Aorta (tissue), 5 donors: ENCODE results near the gene C14orf119. TPM values are rescaled to one million over a fixed set of nuclear protein-coding genes. Genes with fewer than 3 reads are reported as not detected.
A peak's percentile ranks its signal among the peaks of the same experiment; 100 is the strongest.

Experiments
- ATAC-seq: fragments of 200-7000 bp; cut with Tn5 transposase; one replicate; pipeline ENCODE4 v1.9.1; 2022; ENCODE audit warnings: moderate library complexity; ENCODE audit not compliant: low FRiP score
- DNase-seq, 2 donors: peaks; one replicate each; pipeline ENCODE4 v3.0.0-alpha.2; 2020
- H3K27ac ChIP-seq, 2 donors: one replicate each; pipeline ENCODE4 v1.5.1; 2013; ENCODE audit warnings: low read length in 2 of 2, mild to moderate bottlenecking in 2 of 2, moderate library complexity in 2 of 2, control low read depth in 1 of 2, inconsistent platforms in 1 of 2, low read depth in 1 of 2
- H3K27me3 ChIP-seq, 2 donors: one replicate each; pipeline ENCODE4 v1.6.1; 2013; ENCODE audit warnings: control low read depth in 1 of 2, low read length in 1 of 2, mild to moderate bottlenecking in 1 of 2, moderate library complexity in 1 of 2; ENCODE audit not compliant: insufficient read depth in 2 of 2, control insufficient read depth in 1 of 2
- H3K36me3 ChIP-seq, 2 donors: one replicate each; pipeline ENCODE4 v1.6.1; 2013; ENCODE audit warnings: control low read depth in 1 of 2, low read length in 1 of 2, mild to moderate bottlenecking in 1 of 2; ENCODE audit not compliant: insufficient read depth in 2 of 2, control insufficient read depth in 1 of 2
- H3K4me1 ChIP-seq, 2 donors: one replicate each; pipeline ENCODE4 v1.6.1; 2013; ENCODE audit warnings: low read length in 2 of 2, control low read depth in 1 of 2, mild to moderate bottlenecking in 1 of 2, moderate library complexity in 1 of 2; ENCODE audit not compliant: insufficient read depth in 2 of 2, control insufficient read depth in 1 of 2
- H3K4me3 ChIP-seq, 2 donors: one replicate each; pipeline ENCODE4 v1.5.1; 2013; ENCODE audit warnings: low read length in 2 of 2, control low read depth in 1 of 2, mild to moderate bottlenecking in 1 of 2
- H3K9me3 ChIP-seq: one replicate; pipeline ENCODE4 v1.6.1; 2013; ENCODE audit warnings: mild to moderate bottlenecking, low read length; ENCODE audit not compliant: control insufficient read depth
- WGBS, 2 donors: extraction: QIAGEN DNeasy Blood & Tissue Kit; methylation state at CpG; one replicate each; pipeline ENCODE4 v1.1.7; 2013; 5-methylcytosine and 5-hydroxymethylcytosine counted together
- intact Hi-C, 2 donors: fragments of 100-400 bp; cut with DNase I; formaldehyde crosslinking; loops; one replicate each; pipeline versions ENCODE4 v1.14.2 to v1.15.0; 2022
- polyA plus RNA-seq, 2 donors: library from polyadenylated mRNA; stranded (reverse); fragments of 200-250 nt; gene quantifications; one replicate each; pipeline ENCODE4 v1.2.3, GENCODE V29; 2013
- total RNA-seq, 2 donors: library from RNA; stranded (reverse); fragmentation: NEBNext Ultra II Directional; extraction: Animal tissue kit (Norgen Biotek cat#: 25700); gene quantifications; one replicate each; pipeline ENCODE4 v1.2.1, GENCODE V29; 2021
- donor health status: healthy with polysubstance abuse.
- donor health status: Bipolar disorder and iron deficiency.
- donor health status: DM: no; HTN: no; CAD: no.
- donor health status: DM: no; HTN: no; CAD: no.
- donor health status: DM: yes; HTN: yes; CAD: no.

The C14orf119 gene
- total and polyA plus RNA-seq, 4 donors = 27.8 to 41.4 (median 34.9) TPM

GRCh38 chr14:23058654-23059504, 36.4 kb upstream of the C14orf119 start:
- ATAC-seq = no peak
- intact Hi-C loops = loop anchor here (1.0 to 10.0 kb wide), 3 partner anchors 72 to 504 kb away; no protein-coding TSS in a partner anchor
- Histone ChIP-seq H3K36me3 (peaks cover 3 to 10% of the 10 kb centered on the region in 2 donors), H3K4me3 (no peak overlapping the region), H3K27me3 (no peaks in the 10 kb centered on the region), H3K27ac (no peak overlapping the region), H3K4me1 (peaks cover 0 to 3% of the 10 kb centered on the region in 2 donors), H3K9me3 (no peaks in the 10 kb centered on the region)
- WGBS, 2 donors = 85 to 88% methylated on average over 29 to 32 of the region's 32 CpGs
- peak in 1 of 2 donors; percentile 76 for DNase-seq

DNA sequence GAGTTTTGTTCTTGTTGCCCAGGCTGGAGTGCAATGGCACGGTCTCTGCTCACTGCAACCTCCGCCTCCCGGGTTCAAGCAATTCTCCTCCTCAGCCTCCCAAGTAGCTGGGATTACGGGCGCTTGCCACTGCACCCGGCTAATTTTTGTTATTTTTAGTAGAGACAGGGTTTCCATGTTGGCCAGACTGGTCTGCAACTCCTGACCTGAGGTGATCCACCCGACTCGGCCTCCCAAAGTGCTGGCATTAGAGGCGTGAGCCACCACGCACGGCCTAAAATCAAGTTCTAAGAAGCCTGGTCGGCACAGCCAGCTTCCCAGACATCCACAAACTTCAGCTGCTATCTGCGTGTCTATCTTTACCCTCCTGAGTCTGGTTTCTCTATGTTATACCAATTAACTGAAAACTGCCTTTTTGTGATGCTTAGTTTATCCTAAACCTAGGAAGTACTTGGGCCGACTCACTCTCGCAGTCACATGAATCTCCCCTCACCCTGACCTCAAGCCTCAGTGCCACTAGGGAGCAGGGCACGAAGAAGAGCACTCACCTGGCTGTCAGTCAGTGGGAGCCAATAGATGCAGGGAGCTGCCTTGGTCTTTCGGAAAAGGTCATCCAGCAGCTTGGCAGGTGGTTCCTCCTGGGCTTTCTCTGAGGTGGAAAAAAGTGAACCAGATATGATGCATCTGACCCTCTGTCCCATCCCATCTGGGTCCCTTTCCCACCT, 34.6 kb upstream of the C14orf119 start:
- 87 to 89% methylated on average over 17 of the region's 17 CpGs for WGBS, 2 donors
- Histone ChIP-seq H3K9me3 (no peaks in the 10 kb centered on the region), H3K27me3 (no peaks in the 10 kb centered on the region), H3K27ac (no peak overlapping the region), H3K4me3 (no peak overlapping the region), H3K4me1 (peaks cover 0 to 3% of the 10 kb centered on the region in 2 donors), H3K36me3 (peaks cover 3 to 10% of the 10 kb centered on the region in 2 donors)
- ATAC-seq = no peak
- DNase-seq = no peak
- intact Hi-C loops = no loop called here

DNA sequence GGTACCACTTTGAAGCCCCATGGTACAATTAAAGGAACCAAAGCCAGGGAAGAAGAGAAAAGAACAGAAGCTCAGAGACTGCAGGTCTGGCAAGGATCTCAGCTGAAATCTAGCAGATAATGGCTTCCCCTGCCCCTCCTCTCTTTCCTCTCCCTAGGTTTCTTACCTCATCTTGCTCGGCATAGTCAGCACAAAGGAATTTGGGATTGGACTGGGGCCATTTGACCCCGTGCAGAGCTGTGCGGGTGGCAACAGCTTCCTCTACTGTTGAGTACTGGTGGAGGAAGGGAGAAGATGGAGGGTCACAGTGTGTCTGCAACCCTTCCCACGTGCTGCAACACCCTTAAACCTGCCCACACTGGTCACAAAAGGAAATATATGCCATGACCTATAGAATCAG, 33.3 kb upstream of the C14orf119 start:
- ATAC-seq = no peak
- intact Hi-C loops = no loop called here
- Histone ChIP-seq H3K36me3 (peaks cover 3 to 10% of the 10 kb centered on the region in 2 donors), H3K4me3 (no peak overlapping the region), H3K27ac (peak overlapping the region in 1 of 2 donors; percentile 25), H3K27me3 (no peaks in the 10 kb centered on the region), H3K4me1 (peaks cover 0 to 3% of the 10 kb centered on the region in 2 donors), H3K9me3 (no peaks in the 10 kb centered on the region)
- WGBS, 2 donors = 3 to 7% methylated on average over 4 of the region's 4 CpGs
- DNase-seq = peak; percentile 80 to 86

DNA sequence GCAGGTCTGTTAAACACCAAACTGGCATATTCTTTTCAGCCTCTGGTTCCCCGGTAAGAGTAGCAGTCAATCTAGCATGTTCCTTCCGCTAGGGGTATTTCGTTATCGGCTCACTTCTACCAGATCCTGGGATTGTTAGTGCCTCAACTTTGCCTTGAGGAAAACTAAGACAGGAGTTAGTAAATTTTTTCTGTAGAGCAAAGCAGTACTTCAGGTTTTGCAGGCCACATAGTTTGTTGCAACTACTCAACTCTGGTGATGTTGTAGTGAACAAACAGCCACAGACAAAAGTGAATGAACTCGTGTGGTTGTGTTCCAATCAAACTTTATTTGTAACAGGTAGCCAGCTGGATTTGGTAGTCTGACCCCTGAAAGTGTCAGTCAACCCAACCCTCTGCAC, 31.7 kb upstream of the C14orf119 start:
- H3K4me3 ChIP-seq = no peak overlapping the region
- H3K27me3 ChIP-seq = no peaks in the 10 kb centered on the region
- WGBS, 2 donors = 88 to 90% methylated on average over 5 of the region's 5 CpGs
- intact Hi-C loops = no loop called here
- peaks cover 0 to 3% of the 10 kb centered on the region in 2 donors for H3K4me1 ChIP-seq
- no peak overlapping the region for H3K27ac ChIP-seq
- no peak for DNase-seq
- peaks cover 6 to 15% of the 10 kb centered on the region in 2 donors for H3K36me3 ChIP-seq
- no peaks in the 10 kb centered on the region for H3K9me3 ChIP-seq
- ATAC-seq = no peak

- Histone ChIP-seq H3K27ac (no peak overlapping the region), H3K4me3 (no peak overlapping the region), H3K9me3 (no peaks in the 10 kb centered on the region), H3K36me3 (peaks cover 6 to 13% of the 10 kb centered on the region in 2 donors), H3K4me1 (peaks cover 0 to 3% of the 10 kb centered on the region in 2 donors), H3K27me3 (no peaks in the 10 kb centered on the region)
- DNase-seq (no peak), ATAC-seq (no peak)
- WGBS, 2 donors = 80 to 89% methylated on average over 3 of the region's 3 CpGs
- intact Hi-C loops = loop anchor here in 1 of 2 donors (5.0 kb wide), 1 partner anchor 41 kb away; no protein-coding TSS in a partner anchor
These were observed 28.9 kb upstream of the C14orf119 start for GRCh38 chr14:23066368-23066767.

GRCh38 chr14:23066855-23067744, 28.2 kb upstream of the C14orf119 start:
- intact Hi-C loops = loop anchor here in 1 of 2 donors (5.0 kb wide), 1 partner anchor 40 kb away; no protein-coding TSS in a partner anchor
- Histone ChIP-seq H3K4me3 (no peak overlapping the region), H3K27me3 (no peaks in the 10 kb centered on the region), H3K27ac (no peak overlapping the region), H3K4me1 (peaks cover 0 to 3% of the 10 kb centered on the region in 2 donors), H3K36me3 (peaks cover 6 to 13% of the 10 kb centered on the region in 2 donors), H3K9me3 (no peaks in the 10 kb centered on the region)
- DNase-seq (no peak), ATAC-seq (no peak)
- 82% methylated on average over 23 of the region's 23 CpGs for WGBS, 2 donors

GRCh38 chr14:23067847-23068788, 27.2 kb upstream of the C14orf119 start:
- Histone ChIP-seq H3K27ac (no peak overlapping the region), H3K4me3 (no peak overlapping the region), H3K4me1 (no peaks in the 10 kb centered on the region), H3K36me3 (peaks cover 4 to 10% of the 10 kb centered on the region in 2 donors), H3K27me3 (no peaks in the 10 kb centered on the region), H3K9me3 (no peaks in the 10 kb centered on the region)
- ATAC-seq (no peak), DNase-seq (no peak)
- intact Hi-C loops = loop anchor here in 1 of 2 donors (5.0 kb wide), 1 partner anchor 39 kb away; no protein-coding TSS in a partner anchor
- WGBS, 2 donors = 66 to 70% methylated on average over 14 of the region's 14 CpGs
